ENCODE measurements around the gene TTI1.

The TTI1 gene

GRCh38 chr20:37934634-37935375 is 98.5 kb downstream of the TTI1 start:
- DNase-seq, result no peak

- no peak for DNase-seq
Observed at GRCh38 chr20:37933786-37934633, 99.2 kb downstream of the TTI1 start.
